IMR-90 (cell line): ENCODE measurements around the gene KPNA2. TPM values are rescaled to one million over a fixed set of nuclear protein-coding genes. Genes with fewer than 3 reads are reported as not detected.
"Not testable (repeated sequence)": the region's sequence is repeated elsewhere in the genome, so short reads cannot be mapped to it uniquely, and the experiment has no call there.

ENCODE experiments used
- ATAC-seq: fragments of 200-7000 bp; cut with Tn5 transposase; 2 replicates; pipeline ENCODE4 v1.9.1; 2020; ENCODE audit warnings: low read depth, mild to moderate bottlenecking, moderate library complexity
- BruUV-seq: library from RNA; stranded (reverse); fragments of 400-500 nt; replicated peaks from 2 replicates; lab custom pipeline; 2021; lab: Mats Ljungman, UMichigan
- CTCF ChIA-PET: fragments of 300-600 bp; formaldehyde crosslinking; extraction: SDS; loops from one replicate; lab custom pipeline; 2021; ENCODE audit warnings: antibody characterized with exemption; lab: Yijun Ruan, JAX
- POLR2A ChIA-PET: fragments of 300-600 bp; sonication (Branson Sonifier 250); formaldehyde crosslinking; loops from one replicate; lab custom pipeline; 2022; ENCODE audit warnings: antibody characterized with exemption; ENCODE audit not compliant: unreplicated experiment; lab: Charles Lee
- DNase-seq: peaks from one replicate; pipeline ENCODE4 v3.0.0; 2013
- H2AFZ ChIP-seq: replicated peaks from 2 replicates; pipeline ENCODE3; 2013; ENCODE audit warnings: low read length, mild to moderate bottlenecking; ENCODE audit not compliant: poor library complexity
- H2AK5ac ChIP-seq: 2 replicates; pipeline ENCODE4 v1.6.1; 2013; ENCODE audit warnings: low read depth, low read length, inconsistent platforms
- H2AK9ac ChIP-seq: replicated peaks from 2 replicates; pipeline ENCODE3; 2013; ENCODE audit warnings: mild to moderate bottlenecking, low read depth, low read length, moderate library complexity; ENCODE audit not compliant: poor library complexity
- H2BK120ac ChIP-seq: 2 replicates; pipeline ENCODE4 v1.6.1; 2013; ENCODE audit warnings: low read depth, low read length, inconsistent platforms
- H2BK15ac ChIP-seq: 3 replicates; pipeline ENCODE4 v1.6.1; 2013; ENCODE audit warnings: low read depth, low read length, inconsistent platforms
- H2BK20ac ChIP-seq: 2 replicates; pipeline ENCODE4 v1.6.1; 2013; ENCODE audit warnings: low read depth, mild to moderate bottlenecking, inconsistent platforms, low read length, moderate library complexity
- H2BK5ac ChIP-seq: 2 replicates; pipeline ENCODE4 v1.6.1; 2013; ENCODE audit warnings: mild to moderate bottlenecking, low read depth, low read length, inconsistent platforms; ENCODE audit not compliant: poor library complexity, severe bottlenecking
- H3K14ac ChIP-seq: replicated peaks from 2 replicates; pipeline ENCODE4 v1.6.1; 2013; ENCODE audit warnings: low read depth, low read length, inconsistent platforms
- H3K18ac ChIP-seq: 2 replicates; pipeline ENCODE4 v1.6.1; 2013; ENCODE audit warnings: low read depth, low read length, control low read depth
- H3K23ac ChIP-seq: 2 replicates; pipeline ENCODE4 v1.6.1; 2013; ENCODE audit warnings: low read depth, low read length, inconsistent platforms
- H3K27ac ChIP-seq: 2 replicates; pipeline ENCODE4 v1.5.1; 2013; ENCODE audit warnings: mild to moderate bottlenecking, control low read depth, low read length; ENCODE audit not compliant: insufficient read depth
- H3K27me3 ChIP-seq: 2 replicates; pipeline ENCODE4 v1.6.1; 2013; ENCODE audit warnings: low read length; ENCODE audit not compliant: control insufficient read depth, insufficient read depth
- H3K36me3 ChIP-seq: 2 replicates; pipeline ENCODE4 v1.6.1; 2013; ENCODE audit warnings: low read length, mixed read lengths; ENCODE audit not compliant: control insufficient read depth, insufficient read depth
- H3K4ac ChIP-seq: 2 replicates; pipeline ENCODE4 v1.6.1; 2013; ENCODE audit warnings: low read depth, low read length, inconsistent platforms
- H3K4me1 ChIP-seq: 2 replicates; pipeline ENCODE4 v1.6.1; 2013; ENCODE audit warnings: low read length, mixed read lengths; ENCODE audit not compliant: control insufficient read depth, insufficient read depth
- H3K4me2 ChIP-seq: 2 replicates; pipeline ENCODE4 v1.6.1; 2013; ENCODE audit warnings: low read depth, mild to moderate bottlenecking, control low read depth, low read length, moderate library complexity
- H3K4me3 ChIP-seq: 2 replicates; pipeline ENCODE4 v1.5.1; 2013; ENCODE audit warnings: low read depth, mild to moderate bottlenecking, control low read depth, low read length, moderate library complexity; ENCODE audit not compliant: insufficient read depth
- H3K56ac ChIP-seq: 2 replicates; pipeline ENCODE4 v1.6.1; 2013; ENCODE audit warnings: low read length, inconsistent platforms; ENCODE audit not compliant: insufficient read depth; ENCODE audit errors: extremely low read depth
- H3K79me1 ChIP-seq, 2 experiments: 2 replicates each; pipeline ENCODE4 v1.6.1; 2013; ENCODE audit warnings: low read length in 2 of 2, inconsistent platforms in 1 of 2, low read depth in 1 of 2
- H3K9ac ChIP-seq: 2 replicates; pipeline ENCODE4 v1.6.1; 2013; ENCODE audit warnings: low read depth, low read length, control low read depth
- H3K9me1 ChIP-seq: 2 replicates; pipeline ENCODE4 v1.6.1; 2013; ENCODE audit warnings: low read length, inconsistent platforms; ENCODE audit not compliant: insufficient read depth
- H3K9me3 ChIP-seq: 2 replicates; pipeline ENCODE4 v1.6.1; 2013; ENCODE audit warnings: low read length; ENCODE audit not compliant: control insufficient read depth, insufficient read depth
- H4K20me1 ChIP-seq: 2 replicates; pipeline ENCODE4 v1.6.1; 2013; ENCODE audit warnings: low read length, inconsistent platforms; ENCODE audit not compliant: insufficient read depth
- H4K5ac ChIP-seq: 2 replicates; pipeline ENCODE4 v1.6.1; 2013; ENCODE audit warnings: mild to moderate bottlenecking, low read depth, low read length, control low read depth
- H4K8ac ChIP-seq, 2 experiments: 2 replicates each; pipeline ENCODE4 v1.6.1; 2013; ENCODE audit warnings: low read depth in 2 of 2, low read length in 2 of 2, control low read depth in 1 of 2, inconsistent platforms in 1 of 2
- H4K91ac ChIP-seq: 2 replicates; pipeline ENCODE4 v1.6.1; 2013; ENCODE audit warnings: low read depth, low read length, inconsistent platforms; ENCODE audit not compliant: insufficient read depth
- BHLHE40 ChIP-seq: fragments of 150-350 bp; IDR thresholded peaks from 2 replicates; pipeline ENCODE4 v1.6.1; 2016; ENCODE audit warnings: mild to moderate bottlenecking, low read depth, low read length
- FOS ChIP-seq: fragments of 150-350 bp; IDR thresholded peaks from 2 replicates; pipeline ENCODE4 v1.6.1; 2016; ENCODE audit warnings: low read depth, low read length
- MAFK ChIP-seq: IDR thresholded peaks from 2 replicates; pipeline ENCODE4 v1.6.1; 2012; ENCODE audit warnings: low read depth, low read length, improper control_type of control experiment
- MXI1 ChIP-seq: IDR thresholded peaks from 2 replicates; pipeline ENCODE4 v1.6.1; 2012; ENCODE audit warnings: low read depth, mild to moderate bottlenecking, low read length, moderate library complexity, borderline replicate concordance
- RAD21 ChIP-seq: IDR thresholded peaks from 2 replicates; pipeline ENCODE4 v1.6.1; 2012; ENCODE audit warnings: low read length, improper control_type of control experiment
- SMC3 ChIP-seq: fragments of 150-350 bp; IDR thresholded peaks from 2 replicates; pipeline ENCODE4 v1.6.1; 2016; ENCODE audit warnings: low read depth, mild to moderate bottlenecking, antibody characterized with exemption, low read length, moderate library complexity
- WGBS, 2 experiments: methylation state at CpG; one replicate each; pipeline versions ENCODE4 v1.1.5 to v1.1.7; 2013; ENCODE audit warnings: missing lambda C conversion rate in 2 of 2; ENCODE audit not compliant: insufficient read length in 1 of 2; ENCODE audit errors: extremely low coverage in 2 of 2; 5-methylcytosine and 5-hydroxymethylcytosine counted together
- dilution Hi-C: fragments of 300-500 bp; cut with HindIII; formaldehyde crosslinking; loops from one replicate; pipeline ENCODE4 v1.14.3; 2018; ENCODE audit warnings: low sequenced_read_pairs; ENCODE audit not compliant: unreplicated experiment
- in situ Hi-C: fragments of 300-500 bp; cut with MboI; formaldehyde crosslinking; loops from 3 replicates; pipeline ENCODE4 v1.14.3; 2019; ENCODE audit warnings: low sequenced_read_pairs, inconsistent platforms, mixed read lengths
- intact Hi-C: fragments of 100-400 bp; cut with micrococcal nuclease; formaldehyde crosslinking; loops from 2 replicates; pipeline ENCODE4 v1.10.0; 2022
- polyA plus RNA-seq, 3 experiments: library from polyadenylated mRNA; depleted of rRNA; stranded (reverse); fragments of >200 nt; gene quantifications; 2 replicates each; pipeline ENCODE4 v1.2.3, GENCODE V29; 2012; ENCODE audit warnings: low replicate concordance in 1 of 3
- total RNA-seq: library from RNA; depleted of rRNA; stranded (reverse); fragments of >200 nt; gene quantifications from 2 replicates; pipeline ENCODE4 v1.2.3, GENCODE V29; 2012
- TF ChIP-seq, protein P1 (sequence below): fragments of 150-350 bp; IDR thresholded peaks from 2 replicates; pipeline ENCODE4 v1.6.1; 2017; ENCODE audit warnings: mild to moderate bottlenecking, antibody characterized with exemption, low read length, low read depth

KPNA2 gene
- total and polyA plus RNA-seq, 2 of the 4 experiments (the other 2 are of a cell fraction) = 135 to 262 TPM

DNA sequence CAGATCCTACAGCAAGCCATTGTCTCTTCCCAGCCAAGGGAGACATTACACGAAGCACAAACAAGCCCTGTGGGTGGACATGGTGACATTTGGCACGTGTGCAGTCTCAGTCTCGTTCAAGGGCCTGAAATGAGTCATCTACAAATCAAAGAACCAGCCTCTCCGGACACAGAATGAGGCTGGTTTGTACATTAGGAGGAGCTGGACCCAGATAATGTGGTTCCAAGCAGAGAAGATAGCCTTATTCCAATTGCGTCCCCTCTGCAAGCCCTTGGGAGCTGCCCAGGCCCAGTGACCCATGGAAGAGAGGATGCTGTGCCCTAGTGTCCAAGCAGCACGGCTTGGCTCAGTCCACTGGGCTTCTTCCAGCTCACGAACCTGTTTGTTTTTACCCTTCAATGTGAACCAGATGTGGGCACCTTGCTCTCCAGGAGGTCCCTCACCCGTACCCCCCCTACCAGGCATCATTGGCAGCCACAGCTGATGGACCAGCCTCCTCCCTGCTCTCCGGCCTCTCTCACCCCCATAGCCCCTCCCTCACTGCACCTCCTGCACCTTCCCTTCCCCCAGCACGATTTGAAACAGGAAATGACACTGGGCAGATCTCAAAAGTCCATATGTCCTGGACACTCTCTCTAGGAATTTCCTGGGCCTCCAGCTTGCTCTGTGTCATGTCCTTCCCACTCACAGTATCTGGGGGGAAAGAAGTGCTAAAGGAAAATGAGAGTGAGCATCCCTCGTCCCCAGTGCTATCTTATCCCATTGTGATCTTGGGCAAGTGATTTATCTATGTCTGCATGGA lies 26.2 kb downstream of the KPNA2 start:
- Histone ChIP-seq H3K14ac (0 out of 2 replicates have a peak overlapping the region, but pooled peaks have one; percentile 48), H3K9me3 (no peaks in the 10 kb centered on the region), H2AFZ (peak overlapping the region; percentile 40), H3K56ac (no peak overlapping the region), H3K27ac (no peak overlapping the region), H3K9me1 (peaks cover 10% of the 10 kb centered on the region), H4K91ac (no peak overlapping the region), H4K8ac (peak overlapping the region in 1 of 2 experiments; percentile 61; a peak in 1 of 4 replicates), H3K9ac (no peak overlapping the region), H3K4me1 (peaks cover 7% of the 10 kb centered on the region), H3K4ac (no peak overlapping the region), H4K5ac (no peak overlapping the region), H2AK9ac (peak overlapping the region; percentile 5), H3K4me3 (no peak overlapping the region), H2BK15ac (no peak overlapping the region; the same call in 2 of the 3 replicates), H3K4me2 (no peak overlapping the region), H3K27me3 (no peaks in the 10 kb centered on the region), H3K36me3 (no peaks in the 10 kb centered on the region), H2BK5ac (no peak overlapping the region), H3K23ac (peak overlapping the region; percentile 21; the same call in 1 of the 2 replicates), H4K20me1 (no peaks in the 10 kb centered on the region), H2AK5ac (no peak overlapping the region; the same call in 1 of the 2 replicates), H2BK120ac (no peak overlapping the region), H3K18ac (peak overlapping the region; percentile 35; the same call in 1 of the 2 replicates), H2BK20ac (peak overlapping the region; percentile 35; the same call in 1 of the 2 replicates), H3K79me1 (no peaks in the 10 kb centered on the region)
- WGBS, 2 experiments = no CpG with 5 or more reads among the region's 11 CpGs
- in situ Hi-C loops = no loop called here
- TF ChIP-seq BHLHE40 (peak; percentile 87), FOS (no peak), MXI1 (no peak), SMC3 (no peak), MAFK (no peak), RAD21 (no peak)
- TF ChIP-seq, protein P1, sequence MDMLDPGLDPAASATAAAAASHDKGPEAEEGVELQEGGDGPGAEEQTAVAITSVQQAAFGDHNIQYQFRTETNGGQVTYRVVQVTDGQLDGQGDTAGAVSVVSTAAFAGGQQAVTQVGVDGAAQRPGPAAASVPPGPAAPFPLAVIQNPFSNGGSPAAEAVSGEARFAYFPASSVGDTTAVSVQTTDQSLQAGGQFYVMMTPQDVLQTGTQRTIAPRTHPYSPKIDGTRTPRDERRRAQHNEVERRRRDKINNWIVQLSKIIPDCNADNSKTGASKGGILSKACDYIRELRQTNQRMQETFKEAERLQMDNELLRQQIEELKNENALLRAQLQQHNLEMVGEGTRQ = no peak
- intact Hi-C loops = no loop called here
- BruUV-seq = no TSS peak
- DNase-seq = peak; percentile 38
- peak; percentile 31 for ATAC-seq
- CTCF ChIA-PET = no interaction called here
- POLR2A ChIA-PET = no interaction called here
- dilution Hi-C loops = no loop called here

- H4K91ac ChIP-seq, H2BK5ac ChIP-seq, H4K5ac ChIP-seq, H3K23ac ChIP-seq, H4K20me1 ChIP-seq, H3K4ac ChIP-seq, ATAC-seq, H2AK5ac ChIP-seq, intact Hi-C loops, CTCF ChIA-PET, H3K27ac ChIP-seq, DNase-seq, dilution Hi-C loops, H3K27me3 ChIP-seq, BruUV-seq, H3K4me2 ChIP-seq, H3K4me3 ChIP-seq, H2BK20ac ChIP-seq, H3K79me1 ChIP-seq, H3K9me3 ChIP-seq, H2BK15ac ChIP-seq, H3K56ac ChIP-seq, H4K8ac ChIP-seq, H2BK120ac ChIP-seq, H3K14ac ChIP-seq, H3K4me1 ChIP-seq, in situ Hi-C loops, POLR2A ChIA-PET, H3K9me1 ChIP-seq, H3K9ac ChIP-seq, H2AK9ac ChIP-seq, H3K36me3 ChIP-seq, H2AFZ ChIP-seq, H3K18ac ChIP-seq: not testable (repeated sequence)
- 80% methylated on average over 3 of the region's 7 CpGs; no CpG with 5 or more reads in 1 of the 2 experiments for WGBS, 2 experiments
Observed at GRCh38 chr17:68065366-68065765, 29.8 kb downstream of the KPNA2 start.
